Activated CD4-positive, alpha-beta T cell treated with anti-CD3 and anti-CD28 coated beads, Interleukin-2, amount 50 U/mL, for 24 hours (primary cell): Measurements from ENCODE around the gene TNS1.

ENCODE experiments used
- DNase-seq, 2 donors: peaks; one replicate each; pipeline ENCODE4 v3.0.0-alpha.2; 2020; ENCODE audit warnings: low read depth in 1 of 2, low spot score in 1 of 2

The TNS1 gene

GRCh38 chr2:217877866-217878265, 124.9 kb downstream of the TNS1 start:
- no peak for DNase-seq

GRCh38 chr2:217876253-217876570, 126.6 kb downstream of the TNS1 start:
- DNase-seq = no peak

GRCh38 chr2:217875556-217876252, 127.1 kb downstream of the TNS1 start:
- no peak for DNase-seq

GRCh38 chr2:217875138-217875537, 127.7 kb downstream of the TNS1 start:
- DNase-seq = no peak

GRCh38 chr2:217873371-217873770, 129.4 kb downstream of the TNS1 start:
- no peak for DNase-seq

GRCh38 chr2:217872319-217872718, 130.5 kb downstream of the TNS1 start:
- DNase-seq = no peak

- no peak for DNase-seq
Measured at GRCh38 chr2:217870528-217871011, 132.2 kb downstream of the TNS1 start.

- DNase-seq = no peak
Measured at GRCh38 chr2:217868911-217869334, 133.9 kb downstream of the TNS1 start.

GRCh38 chr2:217868265-217868892, 134.4 kb downstream of the TNS1 start:
- DNase-seq = no peak

- DNase-seq = no peak
Measured at GRCh38 chr2:217866457-217866856, 136.3 kb downstream of the TNS1 start.

GRCh38 chr2:217864963-217865772, 137.6 kb downstream of the TNS1 start:
- DNase-seq = no peak

- no peak for DNase-seq
Measured at GRCh38 chr2:217863883-217864282, 138.9 kb downstream of the TNS1 start.

- no peak for DNase-seq
Measured at GRCh38 chr2:217861334-217861877, 141.4 kb downstream of the TNS1 start.

GRCh38 chr2:217859926-217860325, 142.9 kb downstream of the TNS1 start:
- DNase-seq = no peak

GRCh38 chr2:217858519-217859491, 144.0 kb downstream of the TNS1 start:
- DNase-seq = no peak

GRCh38 chr2:217857624-217858506, 144.9 kb downstream of the TNS1 start:
- no peak for DNase-seq

GRCh38 chr2:217856871-217857270, 145.9 kb downstream of the TNS1 start:
- DNase-seq = no peak

GRCh38 chr2:217856159-217856558, 146.6 kb downstream of the TNS1 start:
- no peak for DNase-seq

GRCh38 chr2:217854684-217855420, 147.9 kb downstream of the TNS1 start:
- no peak for DNase-seq
